ENCODE measurements around the gene FILIP1. TPM values are rescaled to one million over a fixed set of nuclear protein-coding genes. Genes with fewer than 3 reads are reported as not detected.

FILIP1 gene
- total RNA-seq, 4 donors from 2014 or later = 57.5 to 123 (median 93.8) TPM

GRCh38 chr6:75483136-75483952 is 10.3 kb downstream of the FILIP1 start:
- H3K4me1 ChIP-seq = peaks cover 92 to 97% of the 10 kb centered on the region in 2 donors
- H3K27me3 ChIP-seq = no peaks in the 10 kb centered on the region
- H3K4me3 ChIP-seq = no peak overlapping the region
- peak in 1 of 2 donors; percentile 36 for DNase-seq
- in situ Hi-C loops (cut with MboI; ENCODE audit: low sequenced_read_pairs in 4 of 4) (no loop called here), intact Hi-C loops (cut with DNase I; ENCODE audit: low total_unique reads) (loop anchor here (2.0 kb wide), 1 partner anchor 21 kb away; no protein-coding TSS in a partner anchor)
- ATAC-seq = peak; percentile 22 to 47
- H3K9me3 ChIP-seq = no peaks in the 10 kb centered on the region
- TF ChIP-seq POLR2A (IDR thresholded peaks at IDR 0.05) = no peak
- no peak for TF ChIP-seq CTCF (IDR thresholded peaks at IDR 0.05 in 4 of 5, conservative IDR thresholded peaks at IDR 0.05 in 1 of 5)
- peak overlapping the region; percentile 93 to 98 (median 98) for H3K27ac ChIP-seq
- no peaks in the 10 kb centered on the region for H3K36me3 ChIP-seq

GRCh38 chr6:75481936-75482593 is 11.5 kb downstream of the FILIP1 start:
- intact Hi-C loops (cut with DNase I; ENCODE audit: low total_unique reads) = loop anchor here (2.0 kb wide), 1 partner anchor 19 kb away; no protein-coding TSS in a partner anchor
- H3K27ac ChIP-seq = peak overlapping the region; percentile 93 to 98 (median 98)
- no peaks in the 10 kb centered on the region for H3K27me3 ChIP-seq
- H3K4me1 ChIP-seq = peaks cover 87 to 89% of the 10 kb centered on the region in 2 donors
- in situ Hi-C loops (cut with MboI; ENCODE audit: low sequenced_read_pairs in 4 of 4) = no loop called here
- DNase-seq (peak; percentile 28 to 31), ATAC-seq (peak; percentile 52 to 60)
- H3K36me3 ChIP-seq = no peaks in the 10 kb centered on the region
- no peak for TF ChIP-seq POLR2A (IDR thresholded peaks at IDR 0.05)
- peak in 1 of 5 experiments; percentile 7 for TF ChIP-seq CTCF (IDR thresholded peaks at IDR 0.05 in 4 of 5, conservative IDR thresholded peaks at IDR 0.05 in 1 of 5)
- no peaks in the 10 kb centered on the region for H3K9me3 ChIP-seq
- H3K4me3 ChIP-seq = no peak overlapping the region

GRCh38 chr6:75481394-75481793 is 12.2 kb downstream of the FILIP1 start:
- no peaks in the 10 kb centered on the region for H3K9me3 ChIP-seq
- no peaks in the 10 kb centered on the region for H3K27me3 ChIP-seq
- peaks cover 82 to 86% of the 10 kb centered on the region in 2 donors for H3K4me1 ChIP-seq
- no peak overlapping the region for H3K4me3 ChIP-seq
- intact Hi-C loops (cut with DNase I; ENCODE audit: low total_unique reads) = no loop called here
- peak overlapping the region; percentile 93 to 98 (median 98) for H3K27ac ChIP-seq
- TF ChIP-seq CTCF (IDR thresholded peaks at IDR 0.05 in 4 of 5, conservative IDR thresholded peaks at IDR 0.05 in 1 of 5) (no peak), POLR2A (IDR thresholded peaks at IDR 0.05) (no peak)
- ATAC-seq = no peak
- H3K36me3 ChIP-seq = no peaks in the 10 kb centered on the region
- in situ Hi-C loops (cut with MboI; ENCODE audit: low sequenced_read_pairs in 4 of 4) = no loop called here
- no peak for DNase-seq

DNA sequence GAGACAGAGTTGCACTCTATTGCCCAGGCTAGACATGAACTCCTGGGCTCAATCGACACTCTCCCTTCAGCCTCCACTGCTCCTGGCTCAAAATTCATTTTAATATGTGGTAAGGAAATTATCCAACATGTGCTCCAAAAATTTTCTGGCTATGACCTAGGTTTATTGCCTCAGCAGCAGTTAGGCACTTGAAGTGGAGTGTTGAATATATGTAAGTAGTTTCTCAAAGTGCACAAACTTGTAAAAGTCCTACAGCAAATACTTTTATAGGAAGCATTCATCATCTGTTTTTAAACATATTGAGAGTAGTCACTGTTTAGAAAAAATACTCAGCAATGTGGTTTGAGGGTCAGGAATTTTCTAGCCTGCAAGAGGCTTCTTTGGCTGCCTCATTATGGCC is 13.2 kb downstream of the FILIP1 start:
- H3K27ac ChIP-seq = peak overlapping the region; percentile 93 to 98 (median 98)
- in situ Hi-C loops (cut with MboI; ENCODE audit: low sequenced_read_pairs in 4 of 4) = no loop called here

More for the DNA sequence above, 13.2 kb downstream of the FILIP1 start:
- Histone ChIP-seq H3K4me3 (no peak overlapping the region), H3K36me3 (no peaks in the 10 kb centered on the region), H3K27me3 (no peaks in the 10 kb centered on the region), H3K9me3 (no peaks in the 10 kb centered on the region), H3K4me1 (peaks cover 77 to 78% of the 10 kb centered on the region in 2 donors)
- TF ChIP-seq POLR2A (IDR thresholded peaks at IDR 0.05) = no peak
- TF ChIP-seq CTCF (IDR thresholded peaks at IDR 0.05 in 4 of 5, conservative IDR thresholded peaks at IDR 0.05 in 1 of 5) = no peak
- DNase-seq = no peak
- ATAC-seq = no peak
- intact Hi-C loops (cut with DNase I; ENCODE audit: low total_unique reads) = no loop called here
